ENCODE results near the gene SLC6A1. TPM values are rescaled to one million over a fixed set of nuclear protein-coding genes. Genes with fewer than 3 reads are reported as not detected.

SLC6A1 gene
- polyA plus RNA-seq, 1 donor, result 1.3 TPM

DNA sequence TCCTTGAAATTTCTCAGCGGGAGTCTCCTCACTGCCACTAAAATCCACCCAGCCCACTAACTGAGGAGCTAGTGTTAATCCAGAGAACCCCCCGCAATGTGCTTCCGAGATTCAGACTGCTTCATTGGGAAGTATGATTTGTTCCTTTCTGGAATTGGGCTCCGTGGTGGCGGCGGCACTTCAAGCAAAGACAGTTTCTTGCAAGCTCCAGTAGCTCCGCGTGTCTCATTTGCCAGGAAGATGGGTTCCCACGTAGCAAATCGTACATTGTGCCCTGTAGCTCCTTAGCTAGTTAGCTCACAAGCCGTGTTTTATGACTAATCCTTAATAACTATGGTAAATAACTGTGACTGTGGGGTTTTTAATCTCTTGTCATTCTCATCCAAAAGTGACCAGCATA, 45.4 kb downstream of the SLC6A1 start:
- no peak overlapping the region for H3K27ac ChIP-seq (ENCODE audit: low read length)
- no peak for DNase-seq
- no peak overlapping the region for H3K4me3 ChIP-seq (ENCODE audit: low read length)
- no peaks in the 10 kb centered on the region for H3K9me3 ChIP-seq (ENCODE audit: control insufficient read depth, low read depth, low read length)
- 40% methylated on average over 1 of the region's 11 CpGs for WGBS (ENCODE audit: insufficient coverage, low lambda C conversion rate)
- H3K4me1 ChIP-seq (ENCODE audit: control insufficient read depth, insufficient read depth, low read length), result no peaks in the 10 kb centered on the region
- H3K36me3 ChIP-seq (ENCODE audit: control insufficient read depth, insufficient read depth, low read length), result no peaks in the 10 kb centered on the region
- peaks cover 5% of the 10 kb centered on the region for H3K27me3 ChIP-seq (ENCODE audit: control insufficient read depth, insufficient read depth, low read length)

GRCh38 chr3:11045536-11045935, 53.0 kb downstream of the SLC6A1 start:
- DNase-seq, result no peak
- H3K27ac ChIP-seq (ENCODE audit: low read length), result no peak overlapping the region
- WGBS (ENCODE audit: insufficient coverage, low lambda C conversion rate), result no CpG with 5 or more reads among the region's 5 CpGs
- no peaks in the 10 kb centered on the region for H3K4me1 ChIP-seq (ENCODE audit: control insufficient read depth, insufficient read depth, low read length)
- no peaks in the 10 kb centered on the region for H3K9me3 ChIP-seq (ENCODE audit: control insufficient read depth, low read depth, low read length)
- no peaks in the 10 kb centered on the region for H3K36me3 ChIP-seq (ENCODE audit: control insufficient read depth, insufficient read depth, low read length)
- no peak overlapping the region for H3K4me3 ChIP-seq (ENCODE audit: low read length)
- no peaks in the 10 kb centered on the region for H3K27me3 ChIP-seq (ENCODE audit: control insufficient read depth, insufficient read depth, low read length)

DNA sequence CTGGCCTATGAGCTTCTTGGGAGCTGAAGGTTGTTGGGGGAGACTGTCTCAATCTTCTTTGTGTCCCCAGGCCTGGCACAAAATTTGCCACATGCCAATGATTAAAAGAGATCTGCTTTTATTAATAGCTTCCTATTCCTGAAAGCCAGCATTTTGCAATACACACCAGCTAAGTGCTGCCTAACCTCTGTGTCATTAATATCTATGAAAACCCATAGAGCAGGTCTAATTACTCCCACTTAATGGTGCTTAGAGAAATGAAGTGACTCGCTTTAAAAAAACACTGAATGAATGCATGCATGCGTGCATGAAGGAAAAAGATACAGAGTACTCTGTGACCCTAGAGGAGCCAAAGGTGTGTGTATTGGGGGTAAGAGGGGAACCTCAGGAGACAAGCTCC, 55.0 kb downstream of the SLC6A1 start:
- WGBS (ENCODE audit: insufficient coverage, low lambda C conversion rate), result no CpG with 5 or more reads among the region's 2 CpGs
- no peaks in the 10 kb centered on the region for H3K9me3 ChIP-seq (ENCODE audit: control insufficient read depth, low read depth, low read length)
- no peak overlapping the region for H3K4me3 ChIP-seq (ENCODE audit: low read length)
- no peaks in the 10 kb centered on the region for H3K4me1 ChIP-seq (ENCODE audit: control insufficient read depth, insufficient read depth, low read length)
- no peak for DNase-seq
- peaks cover 1% of the 10 kb centered on the region for H3K27me3 ChIP-seq (ENCODE audit: control insufficient read depth, insufficient read depth, low read length)
- no peak overlapping the region for H3K27ac ChIP-seq (ENCODE audit: low read length)
- no peaks in the 10 kb centered on the region for H3K36me3 ChIP-seq (ENCODE audit: control insufficient read depth, insufficient read depth, low read length)

DNA sequence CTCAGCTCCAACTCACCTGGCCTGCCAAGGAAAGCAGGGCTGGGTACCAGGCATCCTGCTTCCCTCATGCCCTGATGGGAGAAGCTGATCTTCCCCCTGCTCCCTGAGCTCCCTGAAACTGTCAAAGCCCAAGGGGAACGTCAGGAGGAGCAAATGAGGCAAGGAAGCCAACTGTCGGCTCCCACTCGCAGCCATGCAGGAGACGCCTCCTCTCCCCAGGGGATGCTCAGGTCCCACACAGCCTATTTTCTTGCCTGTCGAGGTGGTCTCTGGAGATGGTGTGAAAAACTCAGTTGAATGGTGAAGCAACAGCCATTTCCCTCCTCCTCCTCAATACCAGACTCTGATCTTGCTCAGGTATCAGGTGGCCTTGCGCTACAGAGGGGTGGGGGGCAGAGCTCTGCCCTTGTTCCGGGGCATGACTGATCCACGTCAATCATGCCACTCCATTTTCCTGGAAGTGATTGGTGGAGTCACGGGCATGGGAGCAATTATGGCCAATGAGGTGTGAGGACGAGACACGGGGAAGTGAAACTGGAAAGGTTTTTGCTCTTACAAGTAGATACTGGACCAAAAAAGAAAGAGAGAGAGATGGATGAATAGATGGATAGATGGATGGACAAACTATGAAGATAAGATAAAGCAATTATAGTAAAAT, 58.2 kb downstream of the SLC6A1 start:
- H3K9me3 ChIP-seq (ENCODE audit: control insufficient read depth, low read depth, low read length), result no peaks in the 10 kb centered on the region
- H3K27ac ChIP-seq (ENCODE audit: low read length), result no peak overlapping the region
- 73% methylated on average over 5 of the region's 11 CpGs for WGBS (ENCODE audit: insufficient coverage, low lambda C conversion rate)
- DNase-seq, result no peak
- H3K4me3 ChIP-seq (ENCODE audit: low read length), result no peak overlapping the region
- peaks cover 4% of the 10 kb centered on the region for H3K27me3 ChIP-seq (ENCODE audit: control insufficient read depth, insufficient read depth, low read length)
- no peaks in the 10 kb centered on the region for H3K36me3 ChIP-seq (ENCODE audit: control insufficient read depth, insufficient read depth, low read length)
- H3K4me1 ChIP-seq (ENCODE audit: control insufficient read depth, insufficient read depth, low read length), result no peaks in the 10 kb centered on the region

- no peak for DNase-seq
- 93% methylated on average over 2 of the region's 8 CpGs for WGBS (ENCODE audit: insufficient coverage, low lambda C conversion rate)
- peaks cover 8% of the 10 kb centered on the region for H3K27me3 ChIP-seq (ENCODE audit: control insufficient read depth, insufficient read depth, low read length)
Observed at GRCh38 chr3:11053926-11054503, 61.5 kb downstream of the SLC6A1 start.

GRCh38 chr3:11054739-11055438, 62.3 kb downstream of the SLC6A1 start:
- no peaks in the 10 kb centered on the region for H3K9me3 ChIP-seq (ENCODE audit: control insufficient read depth, low read depth, low read length)
- DNase-seq, result no peak
- no peaks in the 10 kb centered on the region for H3K36me3 ChIP-seq (ENCODE audit: control insufficient read depth, insufficient read depth, low read length)
- H3K4me1 ChIP-seq (ENCODE audit: control insufficient read depth, insufficient read depth, low read length), result no peaks in the 10 kb centered on the region
- no peak overlapping the region for H3K4me3 ChIP-seq (ENCODE audit: low read length)
- H3K27me3 ChIP-seq (ENCODE audit: control insufficient read depth, insufficient read depth, low read length), result peaks cover 16% of the 10 kb centered on the region
- no CpG with 5 or more reads among the region's 17 CpGs for WGBS (ENCODE audit: insufficient coverage, low lambda C conversion rate)
- no peak overlapping the region for H3K27ac ChIP-seq (ENCODE audit: low read length)

More at GRCh38 chr3:11053926-11054503, 61.5 kb downstream of the SLC6A1 start:
- Histone ChIP-seq H3K4me1 (ENCODE audit: control insufficient read depth, insufficient read depth, low read length) (no peaks in the 10 kb centered on the region), H3K4me3 (ENCODE audit: low read length) (no peak overlapping the region), H3K36me3 (ENCODE audit: control insufficient read depth, insufficient read depth, low read length) (no peaks in the 10 kb centered on the region), H3K27ac (ENCODE audit: low read length) (no peak overlapping the region), H3K9me3 (ENCODE audit: control insufficient read depth, low read depth, low read length) (no peaks in the 10 kb centered on the region)

DNA sequence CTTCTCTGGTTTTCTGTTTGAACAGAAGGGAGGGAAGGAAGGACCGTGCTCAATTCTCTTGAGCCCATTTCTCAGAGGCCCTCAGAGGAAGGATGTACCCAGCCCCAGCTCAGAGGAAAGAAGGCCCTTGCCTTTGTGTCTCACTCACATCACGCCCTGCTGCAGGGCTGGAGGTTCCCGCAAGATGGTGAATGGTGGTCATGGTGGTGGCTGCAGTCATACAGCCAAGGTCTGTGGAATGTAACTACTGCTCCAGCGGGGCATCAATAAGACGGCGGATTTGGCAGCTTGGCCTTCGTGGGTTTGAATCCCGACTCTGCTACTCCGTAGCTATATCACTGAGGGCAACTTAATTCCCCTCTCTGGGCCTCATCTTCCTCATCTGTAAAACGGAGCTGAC, 62.9 kb downstream of the SLC6A1 start:
- H3K27me3 ChIP-seq (ENCODE audit: control insufficient read depth, insufficient read depth, low read length), result peaks cover 17% of the 10 kb centered on the region
- no peaks in the 10 kb centered on the region for H3K36me3 ChIP-seq (ENCODE audit: control insufficient read depth, insufficient read depth, low read length)
- H3K27ac ChIP-seq (ENCODE audit: low read length), result no peak overlapping the region
- DNase-seq, result no peak
- no peaks in the 10 kb centered on the region for H3K4me1 ChIP-seq (ENCODE audit: control insufficient read depth, insufficient read depth, low read length)
- H3K4me3 ChIP-seq (ENCODE audit: low read length), result no peak overlapping the region
- WGBS (ENCODE audit: insufficient coverage, low lambda C conversion rate), result 95% methylated on average over 4 of the region's 10 CpGs
- no peaks in the 10 kb centered on the region for H3K9me3 ChIP-seq (ENCODE audit: control insufficient read depth, low read depth, low read length)

GRCh38 chr3:11056531-11057050, 64.0 kb downstream of the SLC6A1 start:
- Histone ChIP-seq H3K36me3 (ENCODE audit: control insufficient read depth, insufficient read depth, low read length) (no peaks in the 10 kb centered on the region), H3K27me3 (ENCODE audit: control insufficient read depth, insufficient read depth, low read length) (peaks cover 17% of the 10 kb centered on the region), H3K9me3 (ENCODE audit: control insufficient read depth, low read depth, low read length) (peaks cover 4% of the 10 kb centered on the region), H3K4me3 (ENCODE audit: low read length) (no peak overlapping the region), H3K4me1 (ENCODE audit: control insufficient read depth, insufficient read depth, low read length) (no peaks in the 10 kb centered on the region), H3K27ac (ENCODE audit: low read length) (no peak overlapping the region)
- DNase-seq, result no peak
- WGBS (ENCODE audit: insufficient coverage, low lambda C conversion rate), result no CpG with 5 or more reads among the region's 8 CpGs

GRCh38 chr3:11057655-11058054, 65.1 kb downstream of the SLC6A1 start:
- no peak for DNase-seq
- H3K9me3 ChIP-seq (ENCODE audit: control insufficient read depth, low read depth, low read length), result peaks cover 4% of the 10 kb centered on the region
- H3K4me1 ChIP-seq (ENCODE audit: control insufficient read depth, insufficient read depth, low read length), result no peaks in the 10 kb centered on the region
- H3K4me3 ChIP-seq (ENCODE audit: low read length), result no peak overlapping the region
- no peak overlapping the region for H3K27ac ChIP-seq (ENCODE audit: low read length)
- no peaks in the 10 kb centered on the region for H3K36me3 ChIP-seq (ENCODE audit: control insufficient read depth, insufficient read depth, low read length)
- H3K27me3 ChIP-seq (ENCODE audit: control insufficient read depth, insufficient read depth, low read length), result peaks cover 14% of the 10 kb centered on the region
- WGBS (ENCODE audit: insufficient coverage, low lambda C conversion rate), result 92% methylated on average over 4 of the region's 4 CpGs

DNA sequence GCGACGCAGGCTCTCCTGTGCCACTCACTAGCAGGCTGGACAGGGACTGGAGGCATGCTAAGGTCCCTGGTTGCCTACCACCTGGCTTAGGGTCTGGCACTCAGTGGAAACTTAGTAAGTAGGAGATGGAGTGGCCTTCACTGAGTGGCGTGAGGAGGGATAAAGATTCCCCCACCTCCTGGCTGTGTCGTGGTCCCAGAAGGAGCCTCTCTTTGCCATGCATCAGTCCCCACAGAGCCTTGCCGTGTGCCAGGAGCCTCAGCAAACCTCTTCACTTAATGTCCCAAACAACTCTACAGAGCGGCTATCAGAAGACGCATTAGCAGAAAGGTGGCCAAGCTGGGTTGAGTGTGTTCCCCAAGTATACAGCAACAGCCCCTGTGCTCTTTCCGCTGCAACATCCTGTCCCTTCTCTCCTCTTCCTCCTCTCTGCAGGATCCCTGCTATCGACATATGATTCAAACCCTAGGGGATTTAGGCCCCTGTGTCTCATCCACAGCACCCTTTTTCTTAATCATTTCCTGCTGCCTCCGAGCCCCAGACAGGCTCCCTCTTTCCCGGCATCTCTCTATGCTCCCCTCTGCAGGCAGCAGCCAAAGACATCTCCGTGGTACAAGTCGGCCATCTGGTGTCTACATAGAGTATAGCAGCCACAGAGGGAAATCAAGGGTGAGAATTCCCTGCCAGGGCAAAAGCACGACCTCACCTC, 66.7 kb downstream of the SLC6A1 start:
- H3K4me1 ChIP-seq (ENCODE audit: control insufficient read depth, insufficient read depth, low read length), result no peaks in the 10 kb centered on the region
- peaks cover 4% of the 10 kb centered on the region for H3K9me3 ChIP-seq (ENCODE audit: control insufficient read depth, low read depth, low read length)
- 20% methylated on average over 1 of the region's 14 CpGs for WGBS (ENCODE audit: insufficient coverage, low lambda C conversion rate)
- no peaks in the 10 kb centered on the region for H3K36me3 ChIP-seq (ENCODE audit: control insufficient read depth, insufficient read depth, low read length)
- DNase-seq, result peak; percentile 13 to 19
- peaks cover 13% of the 10 kb centered on the region for H3K27me3 ChIP-seq (ENCODE audit: control insufficient read depth, insufficient read depth, low read length)
- no peak overlapping the region for H3K4me3 ChIP-seq (ENCODE audit: low read length)
- no peak overlapping the region for H3K27ac ChIP-seq (ENCODE audit: low read length)
